Activated naive CD8-positive, alpha-beta T cell treated with anti-CD3 and anti-CD28 coated beads, Interleukin-2, amount 50 U/mL, for 24 hours (primary cell): ENCODE data around the gene PTPRN.
"Not testable (repeated sequence)": the region's sequence is repeated elsewhere in the genome, so short reads cannot be mapped to it uniquely, and the experiment has no call there.

Experiments used
- ATAC-seq: fragments of 150-1000 bp; cut with Tn5 transposase; one replicate; pipeline ENCODE4 v1.10.0; 2021
- DNase-seq: peaks from one replicate; pipeline ENCODE4 v3.0.0; 2021
- H3K27ac Mint-ChIP-seq: one replicate; pipeline ENCODE4 v1.8.0; 2021; ENCODE audit warnings: mild to moderate bottlenecking, mixed read lengths
- H3K27me3 Mint-ChIP-seq: one replicate; pipeline ENCODE4 v1.8.0; 2021; ENCODE audit warnings: mixed read lengths
- H3K36me3 Mint-ChIP-seq: one replicate; pipeline ENCODE4 v1.8.0; 2021; ENCODE audit warnings: low read depth, mixed read lengths
- H3K4me1 Mint-ChIP-seq: one replicate; pipeline ENCODE4 v1.8.0; 2021; ENCODE audit warnings: mixed read lengths
- H3K4me3 Mint-ChIP-seq: one replicate; pipeline ENCODE4 v1.8.0; 2021; ENCODE audit warnings: mild to moderate bottlenecking, moderate library complexity, mixed read lengths
- H3K9me3 Mint-ChIP-seq: one replicate; pipeline ENCODE4 v1.8.0; 2021; ENCODE audit warnings: mixed read lengths

Gene PTPRN

DNA sequence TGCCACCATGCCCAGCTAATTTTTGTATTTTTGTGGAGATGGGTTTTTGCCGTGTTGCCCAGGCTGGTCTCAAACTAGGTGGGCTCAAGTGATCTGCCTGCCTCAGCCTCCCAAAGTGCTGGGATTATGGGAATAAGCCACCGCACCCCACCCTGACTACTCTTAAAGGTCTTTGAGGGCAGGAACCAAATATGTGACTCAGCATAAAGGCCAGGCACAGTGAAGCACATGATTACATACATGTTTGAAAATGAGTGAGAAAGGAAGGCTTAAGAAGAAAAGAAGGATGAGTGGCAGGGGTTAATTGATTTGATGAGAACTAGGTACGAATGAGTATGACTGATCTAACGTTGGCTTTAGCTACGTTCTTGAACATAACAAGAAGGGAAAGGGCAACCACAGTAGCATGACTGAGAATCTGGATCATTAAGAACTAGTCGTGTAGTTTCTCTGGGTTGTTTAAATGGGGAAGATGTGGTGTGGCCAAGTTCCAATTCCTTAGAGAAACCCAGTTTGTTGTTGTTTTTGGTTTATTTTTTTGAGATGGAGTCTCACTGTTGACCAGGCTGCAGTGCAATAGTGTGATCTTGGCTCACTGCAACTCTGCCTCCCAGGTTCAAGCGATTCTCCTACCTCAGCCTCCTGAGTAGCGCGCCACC is 16.6 kb upstream of the PTPRN start:
- Mint-ChIP-seq H3K4me1 (peaks cover 6% of the 10 kb centered on the region), H3K36me3 (no peaks in the 10 kb centered on the region), H3K27ac (no peak overlapping the region), H3K27me3 (peaks cover 23% of the 10 kb centered on the region), H3K4me3 (no peak overlapping the region), H3K9me3 (no peaks in the 10 kb centered on the region)
- ATAC-seq, result no peak
- no peak for DNase-seq

- DNase-seq (no peak), ATAC-seq (no peak)
- H3K9me3 Mint-ChIP-seq, result no peaks in the 10 kb centered on the region
- H3K4me1 Mint-ChIP-seq, result peaks cover 8% of the 10 kb centered on the region
- H3K27ac Mint-ChIP-seq, result no peak overlapping the region
- H3K36me3 Mint-ChIP-seq, result no peaks in the 10 kb centered on the region
- peaks cover 21% of the 10 kb centered on the region for H3K27me3 Mint-ChIP-seq
- H3K4me3 Mint-ChIP-seq, result no peak overlapping the region
These were observed 15.9 kb upstream of the PTPRN start for GRCh38 chr2:219325136-219325535.

GRCh38 chr2:219323434-219323833 is 14.2 kb upstream of the PTPRN start:
- no peak overlapping the region for H3K4me3 Mint-ChIP-seq
- no peak overlapping the region for H3K27ac Mint-ChIP-seq
- peaks cover 8% of the 10 kb centered on the region for H3K4me1 Mint-ChIP-seq
- peaks cover 14% of the 10 kb centered on the region for H3K27me3 Mint-ChIP-seq
- no peaks in the 10 kb centered on the region for H3K9me3 Mint-ChIP-seq
- no peak for DNase-seq
- no peak for ATAC-seq
- no peaks in the 10 kb centered on the region for H3K36me3 Mint-ChIP-seq

DNA sequence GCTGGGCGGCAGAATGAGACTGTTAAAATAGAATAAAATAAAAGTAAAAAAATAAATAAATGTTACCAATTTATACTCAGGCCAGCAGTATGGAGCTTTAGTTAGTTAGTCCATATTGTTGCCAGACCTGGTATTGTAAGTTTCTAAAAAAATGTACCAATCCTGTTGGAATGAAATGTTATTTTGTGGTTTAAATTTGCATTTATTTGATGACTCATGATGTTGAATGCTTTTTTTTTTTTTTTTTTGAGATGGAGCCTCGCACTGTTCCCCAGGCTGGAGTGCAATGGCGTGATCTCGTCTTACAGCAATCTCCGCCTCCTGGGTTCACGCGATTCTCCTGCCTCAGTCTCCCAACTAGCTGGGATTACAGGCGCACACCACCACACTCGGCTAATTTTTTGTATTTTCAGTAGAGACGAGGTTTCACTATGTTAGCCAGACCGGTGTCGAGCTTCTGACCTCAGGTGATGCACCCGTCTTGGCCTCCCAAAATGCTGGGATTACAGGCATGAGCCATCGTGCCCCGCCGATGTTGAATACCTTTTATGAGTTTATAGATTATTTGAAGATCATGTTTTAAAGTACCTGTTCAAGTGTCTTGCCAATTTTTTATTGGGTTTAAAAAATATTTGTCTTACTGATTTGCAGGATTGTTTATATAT is 5.7 kb upstream of the PTPRN start:
- Mint-ChIP-seq H3K4me3 (no peak overlapping the region), H3K36me3 (no peaks in the 10 kb centered on the region), H3K4me1 (no peaks in the 10 kb centered on the region), H3K27me3 (peaks cover 16% of the 10 kb centered on the region), H3K27ac (no peak overlapping the region), H3K9me3 (no peaks in the 10 kb centered on the region)
- no peak for DNase-seq
- no peak for ATAC-seq

GRCh38 chr2:219312683-219313263 is 3.6 kb upstream of the PTPRN start:
- not testable (repeated sequence) for H3K9me3 Mint-ChIP-seq, H3K27ac Mint-ChIP-seq, H3K36me3 Mint-ChIP-seq, H3K4me1 Mint-ChIP-seq, ATAC-seq, DNase-seq, H3K4me3 Mint-ChIP-seq
- H3K27me3 Mint-ChIP-seq, result peaks cover 33% of the 10 kb centered on the region

DNA sequence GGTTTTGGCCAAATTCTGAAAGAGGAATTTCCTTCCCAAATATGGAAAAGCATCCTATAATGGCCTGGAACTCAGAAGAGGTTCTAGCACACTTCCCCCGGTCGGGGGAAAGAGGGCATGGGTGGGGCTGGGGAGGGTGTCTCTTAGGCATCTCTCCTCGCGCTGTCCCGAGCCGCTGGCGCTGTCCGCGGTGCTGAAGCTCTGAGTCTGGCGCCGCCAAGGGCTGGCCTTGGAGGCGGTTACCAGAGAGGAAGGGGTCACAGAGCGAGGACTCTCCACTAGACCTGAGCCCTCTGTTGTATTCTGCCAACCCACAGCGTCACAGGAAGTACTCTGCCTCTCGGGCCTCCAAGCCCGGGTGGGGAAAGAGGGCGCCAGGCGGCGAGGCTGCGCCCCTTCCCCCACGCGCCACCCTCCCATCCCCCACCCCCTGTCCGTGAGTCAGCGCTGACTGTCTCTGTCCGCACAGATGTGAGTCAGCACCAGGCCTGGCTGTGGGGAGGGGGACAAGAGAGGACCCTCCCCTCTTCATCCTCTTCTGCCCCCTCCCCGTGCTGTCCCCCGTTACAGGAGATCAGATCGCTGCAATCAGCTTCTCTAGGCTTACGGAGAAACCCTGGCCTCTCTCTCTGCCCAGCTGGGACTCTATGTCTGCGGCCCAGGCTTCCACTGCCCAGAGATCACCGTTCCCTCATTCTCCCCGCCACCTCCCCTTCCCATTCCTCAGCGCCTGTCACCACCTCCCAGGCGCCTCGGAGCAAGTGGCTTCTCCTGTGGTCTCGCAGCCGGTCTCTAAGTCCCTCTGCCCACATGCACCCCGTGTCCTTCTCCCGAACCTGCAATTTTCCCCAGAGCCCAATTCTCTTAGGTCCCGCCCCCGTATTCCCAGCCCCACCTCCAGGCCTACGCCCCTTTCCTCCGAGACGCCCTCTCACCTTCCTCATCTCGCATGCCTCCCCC is 779 bp downstream of the PTPRN start:
- H3K4me1 Mint-ChIP-seq, result peaks cover 5% of the 10 kb centered on the region
- H3K27ac Mint-ChIP-seq, result no peak overlapping the region
- peak; percentile 83 for ATAC-seq
- H3K36me3 Mint-ChIP-seq, result no peaks in the 10 kb centered on the region
- no peaks in the 10 kb centered on the region for H3K9me3 Mint-ChIP-seq
- peak; percentile 81 for DNase-seq
- peaks cover 38% of the 10 kb centered on the region for H3K27me3 Mint-ChIP-seq
- H3K4me3 Mint-ChIP-seq, result peak overlapping the region; percentile 19

GRCh38 chr2:219306047-219306446 is 3.2 kb downstream of the PTPRN start:
- H3K4me3 Mint-ChIP-seq, result no peak overlapping the region
- no peaks in the 10 kb centered on the region for H3K9me3 Mint-ChIP-seq
- H3K27ac Mint-ChIP-seq, result no peak overlapping the region
- peaks cover 5% of the 10 kb centered on the region for H3K4me1 Mint-ChIP-seq
- H3K36me3 Mint-ChIP-seq, result no peaks in the 10 kb centered on the region
- peaks cover 36% of the 10 kb centered on the region for H3K27me3 Mint-ChIP-seq
- no peak for ATAC-seq
- DNase-seq, result no peak

- DNase-seq, result no peak
- Mint-ChIP-seq H3K27ac (no peak overlapping the region), H3K4me3 (no peak overlapping the region), H3K4me1 (peaks cover 2% of the 10 kb centered on the region), H3K27me3 (peaks cover 31% of the 10 kb centered on the region), H3K36me3 (no peaks in the 10 kb centered on the region), H3K9me3 (no peaks in the 10 kb centered on the region)
- ATAC-seq, result no peak
These were observed 5.0 kb downstream of the PTPRN start for GRCh38 chr2:219304223-219304622.

GRCh38 chr2:219302412-219302968 is 6.7 kb downstream of the PTPRN start:
- H3K4me3 Mint-ChIP-seq, result no peak overlapping the region
- peaks cover 7% of the 10 kb centered on the region for H3K4me1 Mint-ChIP-seq
- H3K36me3 Mint-ChIP-seq, result no peaks in the 10 kb centered on the region
- H3K27me3 Mint-ChIP-seq, result peaks cover 21% of the 10 kb centered on the region
- H3K9me3 Mint-ChIP-seq, result no peaks in the 10 kb centered on the region
- ATAC-seq (no peak), DNase-seq (no peak)
- no peak overlapping the region for H3K27ac Mint-ChIP-seq

DNA sequence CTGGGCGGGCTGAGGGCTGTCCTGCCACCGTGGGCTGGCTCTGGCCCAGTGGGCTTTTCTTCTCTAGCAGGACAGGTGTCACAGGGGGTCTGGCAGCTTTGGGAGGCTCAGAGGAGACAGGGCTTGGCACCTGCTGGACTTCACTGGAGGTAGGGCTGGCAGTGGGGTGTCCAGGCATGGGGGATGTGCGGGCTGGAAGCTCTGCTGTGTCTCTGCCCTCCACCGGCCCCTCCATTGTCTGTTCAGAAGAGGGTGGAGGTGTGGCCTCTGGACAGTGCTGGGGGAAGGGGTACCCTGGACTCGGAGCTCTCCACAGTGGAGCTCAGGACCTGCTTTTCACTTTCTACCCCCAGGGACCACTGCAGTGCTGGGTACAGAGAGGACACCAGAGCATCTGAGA is 9.2 kb downstream of the PTPRN start:
- H3K4me3 Mint-ChIP-seq, result no peak overlapping the region
- H3K36me3 Mint-ChIP-seq, result no peaks in the 10 kb centered on the region
- DNase-seq (no peak), ATAC-seq (no peak)
- peaks cover 21% of the 10 kb centered on the region for H3K27me3 Mint-ChIP-seq
- H3K4me1 Mint-ChIP-seq, result peaks cover 15% of the 10 kb centered on the region
- no peak overlapping the region for H3K27ac Mint-ChIP-seq
- H3K9me3 Mint-ChIP-seq, result no peaks in the 10 kb centered on the region

DNA sequence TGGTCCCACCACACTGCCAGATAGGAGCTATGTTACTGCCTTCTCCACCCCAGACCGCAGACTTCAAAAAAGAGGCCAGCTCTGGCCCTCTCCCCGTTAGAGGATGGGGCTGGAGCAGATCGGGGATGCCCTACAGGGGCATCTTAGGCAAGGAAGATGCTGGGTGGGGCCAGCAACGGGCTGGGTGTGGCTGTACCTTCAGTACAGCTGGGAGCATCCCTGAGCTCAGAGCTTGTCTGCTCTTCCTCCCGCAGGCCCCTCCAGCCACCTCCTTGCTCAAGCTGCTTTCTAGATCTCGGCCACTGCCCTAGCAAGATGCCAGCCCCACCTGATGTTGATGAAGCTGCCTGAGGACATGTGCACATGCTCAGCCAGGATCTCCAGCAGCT is 9.8 kb downstream of the PTPRN start:
- Mint-ChIP-seq H3K9me3 (no peaks in the 10 kb centered on the region), H3K27ac (no peak overlapping the region), H3K4me3 (peak overlapping the region; percentile 43), H3K36me3 (no peaks in the 10 kb centered on the region), H3K4me1 (peaks cover 17% of the 10 kb centered on the region), H3K27me3 (peaks cover 16% of the 10 kb centered on the region)
- no peak for DNase-seq
- ATAC-seq, result no peak

- Mint-ChIP-seq H3K4me3 (peak overlapping the region; percentile 43), H3K36me3 (no peaks in the 10 kb centered on the region), H3K4me1 (peaks cover 22% of the 10 kb centered on the region), H3K27ac (no peak overlapping the region), H3K27me3 (peaks cover 16% of the 10 kb centered on the region), H3K9me3 (no peaks in the 10 kb centered on the region)
- peak; percentile 67 for ATAC-seq
- peak; percentile 96 for DNase-seq
These were observed 10.3 kb downstream of the PTPRN start for GRCh38 chr2:219298759-219299371.

DNA sequence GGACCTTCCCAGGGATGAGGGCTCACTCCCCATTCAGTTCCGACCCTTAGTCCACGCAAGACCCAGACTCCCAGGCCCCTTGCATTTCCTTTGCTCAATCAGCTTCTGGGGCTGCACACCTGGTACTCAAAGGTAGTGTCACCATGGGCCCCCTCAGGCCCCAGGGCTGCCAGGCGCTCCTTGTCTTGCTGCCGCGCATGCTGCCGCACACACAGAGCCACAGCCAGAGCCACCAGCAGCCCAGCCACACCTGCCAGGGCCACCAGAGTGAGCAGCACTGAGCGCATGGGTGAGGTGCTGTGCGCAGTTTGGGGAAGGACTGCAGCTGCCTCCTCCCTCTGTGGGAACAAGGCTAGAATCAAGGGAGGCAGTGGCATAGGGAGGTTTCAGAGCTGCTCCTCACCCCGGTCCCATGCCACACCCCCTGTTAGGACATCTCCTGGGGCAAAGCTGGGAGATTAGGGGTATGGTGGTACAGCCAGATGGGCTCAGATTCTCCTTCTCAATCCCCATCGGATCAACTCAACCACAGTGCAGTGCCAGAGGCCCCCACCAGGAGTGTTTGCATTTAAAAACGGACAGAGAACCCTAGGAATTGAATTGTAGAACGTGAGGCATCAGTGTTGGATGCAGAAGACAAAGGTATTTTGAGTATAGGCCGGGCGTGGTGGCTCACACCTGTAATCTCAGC is 11.3 kb downstream of the PTPRN start:
- Mint-ChIP-seq H3K36me3 (no peaks in the 10 kb centered on the region), H3K4me3 (no peak overlapping the region), H3K4me1 (peaks cover 23% of the 10 kb centered on the region), H3K27ac (no peak overlapping the region), H3K9me3 (no peaks in the 10 kb centered on the region), H3K27me3 (peaks cover 16% of the 10 kb centered on the region)
- no peak for DNase-seq
- no peak for ATAC-seq
